HL-60/S4 treated with retinoic acid at 250 ng/mL for 4 days and 3 days (cell line): ENCODE measurements around the gene PCDHB11.
"Not testable (repeated sequence)": the region's sequence is repeated elsewhere in the genome, so short reads cannot be mapped to it uniquely, and the experiment has no call there.

Source experiments
- in situ Hi-C: fragments of 300-500 bp; cut with MboI; formaldehyde crosslinking; loops from 2 replicates; pipeline ENCODE4 v1.7.0; 2022; ENCODE audit warnings: low sequenced_read_pairs

PCDHB11 gene

DNA sequence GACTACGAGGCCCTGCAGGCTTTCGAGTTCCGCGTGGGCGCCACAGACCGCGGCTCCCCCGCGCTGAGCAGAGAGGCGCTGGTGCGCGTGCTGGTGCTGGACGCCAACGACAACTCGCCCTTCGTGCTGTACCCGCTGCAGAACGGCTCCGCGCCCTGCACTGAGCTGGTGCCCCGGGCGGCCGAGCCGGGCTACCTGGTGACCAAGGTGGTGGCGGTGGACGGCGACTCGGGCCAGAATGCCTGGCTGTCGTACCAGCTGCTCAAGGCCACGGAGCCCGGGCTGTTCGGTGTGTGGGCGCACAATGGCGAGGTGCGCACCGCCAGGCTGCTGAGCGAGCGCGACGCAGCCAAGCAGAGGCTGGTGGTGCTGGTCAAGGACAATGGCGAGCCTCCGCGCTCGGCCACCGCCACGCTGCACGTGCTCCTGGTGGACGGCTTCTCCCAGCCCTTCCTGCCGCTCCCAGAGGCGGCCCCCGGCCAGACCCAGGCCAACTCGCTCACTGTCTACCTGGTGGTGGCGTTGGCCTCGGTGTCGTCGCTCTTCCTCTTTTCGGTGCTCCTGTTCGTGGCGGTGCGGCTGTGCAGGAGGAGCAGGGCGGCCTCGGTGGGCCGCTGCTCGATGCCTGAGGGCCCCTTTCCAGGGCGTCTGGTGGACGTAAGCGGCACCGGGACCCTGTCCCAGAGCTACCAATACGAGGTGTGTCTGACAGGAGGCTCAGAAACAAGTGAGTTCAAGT lies 15.1 kb upstream of the PCDHB11 start:
- in situ Hi-C loops, result loop anchor here (25.0 kb wide), 1 partner anchor 378 kb away; no protein-coding TSS in a partner anchor

DNA sequence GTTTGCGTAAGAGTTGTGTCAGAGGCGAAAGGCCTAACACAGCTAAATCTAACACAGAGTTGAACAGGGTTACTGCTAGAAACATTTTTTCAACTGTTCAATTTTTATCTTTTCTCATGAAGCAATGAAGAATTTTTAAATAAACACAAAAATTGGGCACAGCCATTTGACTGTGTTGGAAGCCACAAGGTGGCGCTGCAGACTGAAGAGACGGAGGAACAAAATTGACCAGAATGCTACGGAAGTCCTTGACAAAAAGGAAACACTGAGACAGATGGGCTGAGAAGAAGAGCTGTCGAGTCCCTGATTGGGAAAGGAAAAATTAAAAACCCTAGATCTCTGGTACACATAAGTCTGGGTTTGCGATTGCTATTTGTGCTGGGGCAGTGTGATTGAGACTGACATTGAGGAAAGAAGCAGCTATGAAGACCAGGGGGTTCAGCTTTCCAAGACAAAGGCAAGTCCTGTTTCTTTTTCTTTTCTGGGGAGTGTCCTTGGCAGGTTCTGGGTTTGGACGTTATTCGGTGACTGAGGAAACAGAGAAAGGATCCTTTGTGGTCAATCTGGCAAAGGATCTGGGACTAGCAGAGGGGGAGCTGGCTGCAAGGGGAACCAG lies 12.4 kb upstream of the PCDHB11 start, which contains the start of gene PCDHB9:
Gene PCDHB9 (plus strand): TSS at position 265 of the 616 bp plus-strand sequence. CDS start 158 bp downstream, at position 423.
- in situ Hi-C loops, result loop anchor here (25.0 kb wide), 1 partner anchor 375 kb away; no protein-coding TSS in a partner anchor

- in situ Hi-C loops, result loop anchor here (25.0 kb wide), 1 partner anchor 374 kb away; no protein-coding TSS in a partner anchor
Observed at GRCh38 chr5:141188682-141189081, 10.7 kb upstream of the PCDHB11 start.

- in situ Hi-C loops, result loop anchor here (25.0 kb wide), 1 partner anchor 373 kb away; no protein-coding TSS in a partner anchor
Observed at GRCh38 chr5:141189131-141189530, 10.3 kb upstream of the PCDHB11 start.

DNA sequence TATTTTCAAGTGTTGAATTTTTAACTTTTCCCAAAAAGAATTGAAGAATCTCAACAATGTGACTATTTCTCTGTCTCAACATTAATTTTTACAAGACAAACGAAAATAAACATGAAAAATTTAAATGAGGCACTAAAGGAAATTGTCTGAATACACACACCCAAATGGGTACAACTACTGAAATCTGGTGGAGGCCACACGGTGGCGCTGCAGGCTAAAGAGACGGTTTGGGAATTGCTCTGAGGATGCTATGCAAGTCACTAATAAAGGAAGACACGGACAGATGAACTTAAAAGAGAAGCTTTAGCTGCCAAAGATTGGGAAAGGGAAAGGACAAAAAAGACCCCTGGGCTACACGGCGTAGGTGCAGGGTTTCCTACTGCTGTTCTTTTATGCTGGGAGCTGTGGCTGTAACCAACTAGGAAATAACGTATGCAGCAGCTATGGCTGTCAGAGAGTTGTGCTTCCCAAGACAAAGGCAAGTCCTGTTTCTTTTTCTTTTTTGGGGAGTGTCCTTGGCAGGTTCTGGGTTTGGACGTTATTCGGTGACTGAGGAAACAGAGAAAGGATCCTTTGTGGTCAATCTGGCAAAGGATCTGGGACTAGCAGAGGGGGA lies 7.2 kb upstream of the PCDHB11 start, which contains the start of gene PCDHB10:
Gene PCDHB10 (plus strand): TSS at position 244 of the 616 bp plus-strand sequence. CDS start 200 bp downstream, at position 444.
- in situ Hi-C loops, result loop anchor here (25.0 kb wide), 1 partner anchor 370 kb away; no protein-coding TSS in a partner anchor

- in situ Hi-C loops, result loop anchor here (25.0 kb wide), 1 partner anchor 368 kb away; no protein-coding TSS in a partner anchor
Observed at GRCh38 chr5:141194332-141194731, 5.1 kb upstream of the PCDHB11 start.

DNA sequence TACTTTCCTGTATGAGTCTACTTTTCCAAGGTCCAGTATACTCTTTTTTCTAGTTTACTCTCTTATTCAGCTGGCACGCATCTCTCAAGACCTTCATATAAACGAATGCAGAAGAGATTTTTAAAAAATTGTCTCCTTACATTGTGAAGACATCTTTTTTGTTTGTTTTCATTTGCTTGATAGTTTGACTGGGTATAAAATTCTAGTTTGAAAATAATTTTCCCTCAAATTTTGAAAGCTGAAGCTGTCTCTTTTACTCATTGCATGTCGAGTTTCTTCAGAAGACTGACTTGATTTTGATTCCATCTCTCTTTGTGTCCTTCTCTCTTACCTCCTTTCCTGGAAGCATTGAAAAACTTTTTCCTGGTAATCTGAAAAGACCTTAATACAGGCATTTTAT lies 3.1 kb upstream of the PCDHB11 start:
- in situ Hi-C loops, result loop anchor here (25.0 kb wide), 1 partner anchor 366 kb away; no protein-coding TSS in a partner anchor

DNA sequence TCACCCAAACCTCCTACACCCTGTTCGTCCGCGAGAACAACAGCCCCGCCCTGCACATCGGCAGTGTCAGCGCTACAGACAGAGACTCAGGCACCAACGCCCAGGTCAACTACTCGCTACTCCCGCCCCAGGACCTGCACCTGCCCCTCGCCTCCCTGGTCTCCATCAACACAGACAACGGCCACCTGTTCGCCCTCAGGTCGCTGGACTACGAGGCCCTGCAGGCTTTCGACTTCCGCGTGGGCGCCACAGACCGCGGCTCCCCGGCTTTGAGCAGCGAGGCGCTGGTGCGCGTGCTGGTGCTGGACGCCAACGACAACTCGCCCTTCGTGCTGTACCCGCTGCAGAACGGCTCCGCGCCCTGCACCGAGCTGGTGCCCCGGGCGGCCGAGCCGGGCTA lies 1.7 kb downstream of the PCDHB11 start:
- in situ Hi-C loops, result not testable (repeated sequence)

- in situ Hi-C loops, result not testable (repeated sequence)
Observed at GRCh38 chr5:141201646-141202045, 2.2 kb downstream of the PCDHB11 start.

GRCh38 chr5:141208478-141208877 lies 9.1 kb downstream of the PCDHB11 start, which contains the start of gene PCDHB12:
Gene PCDHB12 (plus strand): TSS chr5:141208719. CDS start chr5:141208908, 189 bp downstream.
- in situ Hi-C loops, result no loop called here

GRCh38 chr5:141210281-141210680 lies 10.9 kb downstream of the PCDHB11 start:
- in situ Hi-C loops, result not testable (repeated sequence)

- in situ Hi-C loops, result not testable (repeated sequence)
Observed at GRCh38 chr5:141210849-141211248, 11.4 kb downstream of the PCDHB11 start.

DNA sequence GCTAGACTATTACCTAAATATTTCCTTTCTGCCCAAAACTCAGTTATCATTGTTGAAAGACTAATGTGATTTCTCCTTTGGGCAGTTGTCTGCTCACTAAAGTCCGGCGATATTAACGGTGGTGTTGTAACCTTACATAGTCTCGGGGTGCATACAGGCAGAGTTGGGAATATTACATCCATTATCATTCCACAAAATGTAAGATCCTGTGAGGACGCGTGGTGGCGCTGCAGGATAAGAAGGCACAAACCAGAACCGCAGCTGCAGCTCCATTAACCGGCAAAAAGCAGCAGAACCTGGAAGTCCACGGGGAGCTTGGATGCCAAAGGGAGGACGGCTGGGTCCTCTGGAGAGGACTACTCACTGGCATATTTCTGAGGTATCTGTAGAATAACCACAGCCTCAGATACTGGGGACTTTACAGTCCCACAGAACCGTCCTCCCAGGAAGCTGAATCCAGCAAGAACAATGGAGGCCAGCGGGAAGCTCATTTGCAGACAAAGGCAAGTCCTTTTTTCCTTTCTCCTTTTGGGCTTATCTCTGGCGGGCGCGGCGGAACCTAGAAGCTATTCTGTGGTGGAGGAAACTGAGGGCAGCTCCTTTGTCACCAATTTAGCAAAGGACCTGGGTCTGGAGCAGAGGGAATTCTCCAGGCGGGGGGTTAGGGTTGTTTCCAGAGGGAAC lies 14.4 kb downstream of the PCDHB11 start, which contains the start of gene PCDHB13:
Gene PCDHB13 (plus strand): TSS at position 264 of the 684 bp plus-strand sequence. CDS start 205 bp downstream, at position 469.
- in situ Hi-C loops, result not testable (repeated sequence)

DNA sequence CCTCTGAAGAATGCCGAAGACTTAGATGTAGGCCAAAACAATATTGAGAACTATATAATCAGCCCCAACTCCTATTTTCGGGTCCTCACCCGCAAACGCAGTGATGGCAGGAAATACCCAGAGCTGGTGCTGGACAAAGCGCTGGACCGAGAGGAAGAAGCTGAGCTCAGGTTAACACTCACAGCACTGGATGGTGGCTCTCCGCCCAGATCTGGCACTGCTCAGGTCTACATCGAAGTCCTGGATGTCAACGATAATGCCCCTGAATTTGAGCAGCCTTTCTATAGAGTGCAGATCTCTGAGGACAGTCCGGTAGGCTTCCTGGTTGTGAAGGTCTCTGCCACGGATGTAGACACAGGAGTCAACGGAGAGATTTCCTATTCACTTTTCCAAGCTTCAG lies 15.2 kb downstream of the PCDHB11 start:
- in situ Hi-C loops, result not testable (repeated sequence)

- in situ Hi-C loops, result not testable (repeated sequence)
Observed at GRCh38 chr5:141215504-141215903, 16.1 kb downstream of the PCDHB11 start.

DNA sequence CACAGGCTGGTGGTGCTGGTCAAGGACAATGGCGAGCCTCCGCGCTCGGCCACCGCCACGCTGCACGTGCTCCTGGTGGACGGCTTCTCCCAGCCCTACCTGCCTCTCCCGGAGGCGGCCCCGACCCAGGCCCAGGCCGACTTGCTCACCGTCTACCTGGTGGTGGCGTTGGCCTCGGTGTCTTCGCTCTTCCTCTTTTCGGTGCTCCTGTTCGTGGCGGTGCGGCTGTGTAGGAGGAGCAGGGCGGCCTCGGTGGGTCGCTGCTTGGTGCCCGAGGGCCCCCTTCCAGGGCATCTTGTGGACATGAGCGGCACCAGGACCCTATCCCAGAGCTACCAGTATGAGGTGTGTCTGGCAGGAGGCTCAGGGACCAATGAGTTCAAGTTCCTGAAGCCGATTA lies 16.6 kb downstream of the PCDHB11 start:
- in situ Hi-C loops, result not testable (repeated sequence)

- in situ Hi-C loops, result no loop called here
Observed at GRCh38 chr5:141223112-141223783, 23.8 kb downstream of the PCDHB11 start, which contains the start of gene PCDHB14. Gene PCDHB14 (plus strand): TSS chr5:141223343. CDS start chr5:141223506, 163 bp downstream.

GRCh38 chr5:141224844-141225243 lies 25.4 kb downstream of the PCDHB11 start:
- in situ Hi-C loops, result not testable (repeated sequence)

- in situ Hi-C loops, result not testable (repeated sequence)
Observed at GRCh38 chr5:141225421-141225820, 26.0 kb downstream of the PCDHB11 start.
